IMR-90 (cell line): ENCODE measurements around the gene SIX4. TPM values are rescaled to one million over a fixed set of nuclear protein-coding genes. Genes with fewer than 3 reads are reported as not detected.

Experiments used
- ATAC-seq: fragments of 200-7000 bp; cut with Tn5 transposase; 2 replicates; pipeline ENCODE4 v1.9.1; 2020; ENCODE audit warnings: low read depth, mild to moderate bottlenecking, moderate library complexity
- BruUV-seq: library from RNA; stranded (reverse); fragments of 400-500 nt; replicated peaks from 2 replicates; lab custom pipeline; 2021; lab: Mats Ljungman, UMichigan
- CTCF ChIA-PET: fragments of 300-600 bp; formaldehyde crosslinking; extraction: SDS; loops from one replicate; lab custom pipeline; 2021; ENCODE audit warnings: antibody characterized with exemption; lab: Yijun Ruan, JAX
- POLR2A ChIA-PET: fragments of 300-600 bp; sonication (Branson Sonifier 250); formaldehyde crosslinking; loops from one replicate; lab custom pipeline; 2022; ENCODE audit warnings: antibody characterized with exemption; ENCODE audit not compliant: unreplicated experiment; lab: Charles Lee
- DNase-seq: peaks from one replicate; pipeline ENCODE4 v3.0.0; 2013
- H2AFZ ChIP-seq: replicated peaks from 2 replicates; pipeline ENCODE3; 2013; ENCODE audit warnings: low read length, mild to moderate bottlenecking; ENCODE audit not compliant: poor library complexity
- H2AK5ac ChIP-seq: 2 replicates; pipeline ENCODE4 v1.6.1; 2013; ENCODE audit warnings: low read depth, low read length, inconsistent platforms
- H2AK9ac ChIP-seq: replicated peaks from 2 replicates; pipeline ENCODE3; 2013; ENCODE audit warnings: mild to moderate bottlenecking, low read depth, low read length, moderate library complexity; ENCODE audit not compliant: poor library complexity
- H2BK120ac ChIP-seq: 2 replicates; pipeline ENCODE4 v1.6.1; 2013; ENCODE audit warnings: low read depth, low read length, inconsistent platforms
- H2BK15ac ChIP-seq: 3 replicates; pipeline ENCODE4 v1.6.1; 2013; ENCODE audit warnings: low read depth, low read length, inconsistent platforms
- H2BK20ac ChIP-seq: 2 replicates; pipeline ENCODE4 v1.6.1; 2013; ENCODE audit warnings: low read depth, mild to moderate bottlenecking, inconsistent platforms, low read length, moderate library complexity
- H2BK5ac ChIP-seq: 2 replicates; pipeline ENCODE4 v1.6.1; 2013; ENCODE audit warnings: mild to moderate bottlenecking, low read depth, low read length, inconsistent platforms; ENCODE audit not compliant: poor library complexity, severe bottlenecking
- H3K14ac ChIP-seq: replicated peaks from 2 replicates; pipeline ENCODE4 v1.6.1; 2013; ENCODE audit warnings: low read depth, low read length, inconsistent platforms
- H3K18ac ChIP-seq: 2 replicates; pipeline ENCODE4 v1.6.1; 2013; ENCODE audit warnings: low read depth, low read length, control low read depth
- H3K23ac ChIP-seq: 2 replicates; pipeline ENCODE4 v1.6.1; 2013; ENCODE audit warnings: low read depth, low read length, inconsistent platforms
- H3K27ac ChIP-seq: 2 replicates; pipeline ENCODE4 v1.5.1; 2013; ENCODE audit warnings: mild to moderate bottlenecking, control low read depth, low read length; ENCODE audit not compliant: insufficient read depth
- H3K27me3 ChIP-seq: 2 replicates; pipeline ENCODE4 v1.6.1; 2013; ENCODE audit warnings: low read length; ENCODE audit not compliant: control insufficient read depth, insufficient read depth
- H3K36me3 ChIP-seq: 2 replicates; pipeline ENCODE4 v1.6.1; 2013; ENCODE audit warnings: low read length, mixed read lengths; ENCODE audit not compliant: control insufficient read depth, insufficient read depth
- H3K4ac ChIP-seq: 2 replicates; pipeline ENCODE4 v1.6.1; 2013; ENCODE audit warnings: low read depth, low read length, inconsistent platforms
- H3K4me1 ChIP-seq: 2 replicates; pipeline ENCODE4 v1.6.1; 2013; ENCODE audit warnings: low read length, mixed read lengths; ENCODE audit not compliant: control insufficient read depth, insufficient read depth
- H3K4me2 ChIP-seq: 2 replicates; pipeline ENCODE4 v1.6.1; 2013; ENCODE audit warnings: low read depth, mild to moderate bottlenecking, control low read depth, low read length, moderate library complexity
- H3K4me3 ChIP-seq: 2 replicates; pipeline ENCODE4 v1.5.1; 2013; ENCODE audit warnings: low read depth, mild to moderate bottlenecking, control low read depth, low read length, moderate library complexity; ENCODE audit not compliant: insufficient read depth
- H3K56ac ChIP-seq: 2 replicates; pipeline ENCODE4 v1.6.1; 2013; ENCODE audit warnings: low read length, inconsistent platforms; ENCODE audit not compliant: insufficient read depth; ENCODE audit errors: extremely low read depth
- H3K79me1 ChIP-seq, 2 experiments: 2 replicates each; pipeline ENCODE4 v1.6.1; 2013; ENCODE audit warnings: low read length in 2 of 2, inconsistent platforms in 1 of 2, low read depth in 1 of 2
- H3K9ac ChIP-seq: 2 replicates; pipeline ENCODE4 v1.6.1; 2013; ENCODE audit warnings: low read depth, low read length, control low read depth
- H3K9me1 ChIP-seq: 2 replicates; pipeline ENCODE4 v1.6.1; 2013; ENCODE audit warnings: low read length, inconsistent platforms; ENCODE audit not compliant: insufficient read depth
- H3K9me3 ChIP-seq: 2 replicates; pipeline ENCODE4 v1.6.1; 2013; ENCODE audit warnings: low read length; ENCODE audit not compliant: control insufficient read depth, insufficient read depth
- H4K20me1 ChIP-seq: 2 replicates; pipeline ENCODE4 v1.6.1; 2013; ENCODE audit warnings: low read length, inconsistent platforms; ENCODE audit not compliant: insufficient read depth
- H4K5ac ChIP-seq: 2 replicates; pipeline ENCODE4 v1.6.1; 2013; ENCODE audit warnings: mild to moderate bottlenecking, low read depth, low read length, control low read depth
- H4K8ac ChIP-seq, 2 experiments: 2 replicates each; pipeline ENCODE4 v1.6.1; 2013; ENCODE audit warnings: low read depth in 2 of 2, low read length in 2 of 2, control low read depth in 1 of 2, inconsistent platforms in 1 of 2
- H4K91ac ChIP-seq: 2 replicates; pipeline ENCODE4 v1.6.1; 2013; ENCODE audit warnings: low read depth, low read length, inconsistent platforms; ENCODE audit not compliant: insufficient read depth
- CEBPB ChIP-seq: IDR thresholded peaks from 2 replicates; pipeline ENCODE4 v1.6.1; 2012; ENCODE audit warnings: low read depth, low read length, improper control_type of control experiment
- MAFK ChIP-seq: IDR thresholded peaks from 2 replicates; pipeline ENCODE4 v1.6.1; 2012; ENCODE audit warnings: low read depth, low read length, improper control_type of control experiment
- NFE2L2 ChIP-seq: fragments of 150-350 bp; IDR thresholded peaks from 2 replicates; pipeline ENCODE4 v1.6.1; 2016; ENCODE audit warnings: low read depth, mild to moderate bottlenecking, low read length
- SMC3 ChIP-seq: fragments of 150-350 bp; IDR thresholded peaks from 2 replicates; pipeline ENCODE4 v1.6.1; 2016; ENCODE audit warnings: low read depth, mild to moderate bottlenecking, antibody characterized with exemption, low read length, moderate library complexity
- WGBS, 2 experiments: methylation state at CpG; one replicate each; pipeline versions ENCODE4 v1.1.5 to v1.1.7; 2013; ENCODE audit warnings: missing lambda C conversion rate in 2 of 2; ENCODE audit not compliant: insufficient read length in 1 of 2; ENCODE audit errors: extremely low coverage in 2 of 2; 5-methylcytosine and 5-hydroxymethylcytosine counted together
- dilution Hi-C: fragments of 300-500 bp; cut with HindIII; formaldehyde crosslinking; loops from one replicate; pipeline ENCODE4 v1.14.3; 2018; ENCODE audit warnings: low sequenced_read_pairs; ENCODE audit not compliant: unreplicated experiment
- in situ Hi-C: fragments of 300-500 bp; cut with MboI; formaldehyde crosslinking; loops from 3 replicates; pipeline ENCODE4 v1.14.3; 2019; ENCODE audit warnings: low sequenced_read_pairs, inconsistent platforms, mixed read lengths
- intact Hi-C: fragments of 100-400 bp; cut with micrococcal nuclease; formaldehyde crosslinking; loops from 2 replicates; pipeline ENCODE4 v1.10.0; 2022
- polyA plus RNA-seq, 3 experiments: library from polyadenylated mRNA; depleted of rRNA; stranded (reverse); fragments of >200 nt; gene quantifications; 2 replicates each; pipeline ENCODE4 v1.2.3, GENCODE V29; 2012; ENCODE audit warnings: low replicate concordance in 1 of 3
- total RNA-seq: library from RNA; depleted of rRNA; stranded (reverse); fragments of >200 nt; gene quantifications from 2 replicates; pipeline ENCODE4 v1.2.3, GENCODE V29; 2012

SIX4 gene
- total and polyA plus RNA-seq, 2 of the 4 experiments (the other 2 are of a cell fraction) = 7.1 to 42.7 TPM

DNA sequence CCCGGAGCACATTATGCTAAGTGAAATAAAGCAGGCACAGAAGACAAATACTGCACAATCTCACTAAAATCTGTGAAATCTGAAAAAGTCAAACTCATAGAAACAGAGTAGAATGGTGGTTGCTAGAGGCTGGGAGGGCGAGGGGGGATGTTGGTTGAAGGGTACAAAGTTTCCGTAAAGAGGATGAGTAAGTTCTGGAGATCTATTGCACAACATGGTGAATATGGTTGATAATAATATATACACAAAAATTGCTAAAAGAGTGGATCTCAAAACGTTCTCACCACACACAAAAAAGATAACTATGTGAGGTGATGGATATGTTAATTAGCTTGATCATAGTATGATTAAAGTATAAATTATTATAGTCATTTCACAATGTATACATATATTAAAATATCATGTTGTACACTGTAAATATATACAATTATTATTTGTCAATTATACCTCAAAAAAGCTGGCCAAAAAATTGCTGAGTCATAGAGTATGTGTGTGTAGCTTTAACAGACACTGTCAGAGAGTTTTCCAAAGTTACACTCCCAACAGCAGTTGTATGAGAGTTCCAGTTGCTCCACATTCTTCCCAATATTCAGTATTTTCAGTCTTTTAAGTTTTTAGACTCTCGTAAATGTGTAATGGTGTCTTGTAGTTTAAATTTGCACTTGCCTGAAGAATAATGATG, 55.6 kb downstream of the SIX4 start:
- Histone ChIP-seq H2AK9ac (no peak overlapping the region), H3K36me3 (no peaks in the 10 kb centered on the region), H3K9ac (no peak overlapping the region), H4K91ac (no peak overlapping the region), H3K4me3 (no peak overlapping the region), H2BK15ac (no peak overlapping the region), H2BK120ac (0 out of 2 replicates have a peak overlapping the region, but pooled peaks have one; percentile 21), H3K4ac (peak overlapping the region; percentile 42; the same call in 1 of the 2 replicates), H3K23ac (no peak overlapping the region), H3K9me3 (no peaks in the 10 kb centered on the region), H3K9me1 (no peaks in the 10 kb centered on the region), H3K27ac (no peak overlapping the region), H4K8ac (no peak overlapping the region), H3K14ac (no peak overlapping the region), H2BK20ac (0 out of 2 replicates have a peak overlapping the region, but pooled peaks have one; percentile 41), H3K56ac (no peak overlapping the region), H3K4me1 (no peaks in the 10 kb centered on the region), H3K18ac (no peak overlapping the region), H3K4me2 (no peak overlapping the region), H3K79me1 (no peaks in the 10 kb centered on the region), H2AK5ac (no peak overlapping the region), H2AFZ (no peak overlapping the region), H4K5ac (no peak overlapping the region), H2BK5ac (no peak overlapping the region), H3K27me3 (no peaks in the 10 kb centered on the region), H4K20me1 (no peaks in the 10 kb centered on the region)
- BruUV-seq = no TSS peak
- no peak for ATAC-seq
- POLR2A ChIA-PET = no interaction called here
- dilution Hi-C loops = no loop called here
- no peak for DNase-seq
- WGBS, 2 experiments = no CpG with 5 or more reads among the region's 5 CpGs
- in situ Hi-C loops = no loop called here
- intact Hi-C loops = no loop called here
- CTCF ChIA-PET = no interaction called here
- peak; percentile 67 for TF ChIP-seq CEBPB
- TF ChIP-seq SMC3 = no peak
- peak; percentile 97 for TF ChIP-seq NFE2L2
- TF ChIP-seq MAFK = peak; percentile 82
